Transverse colon (tissue), 4 donors: Measurements from ENCODE around the gene SCAPER.

Experiments used
- POLR2AphosphoS5 ChIP-seq, 3 donors: sonication (generic); formaldehyde crosslinking; IDR thresholded peaks; one replicate each; pipeline ENCODE4 v1.6.1; 2016; ENCODE audit warnings: antibody characterized with exemption in 3 of 3
- TF ChIP-seq, protein P1 (sequence below), 5 experiments: fragments of 200-600 bp in 3 of 5; fragments of 450-650 bp in 2 of 5; sonication (generic) in 3 of 5; IDR thresholded peaks; 1 replicate in 2 of 5; 2 replicates in 3 of 5; pipeline ENCODE4 v1.5.1; 2016 to 2017; ENCODE audit warnings: antibody characterized with exemption in 5 of 5, inconsistent platforms in 3 of 5, mild to moderate bottlenecking in 2 of 5, moderate library complexity in 1 of 5

DNA sequence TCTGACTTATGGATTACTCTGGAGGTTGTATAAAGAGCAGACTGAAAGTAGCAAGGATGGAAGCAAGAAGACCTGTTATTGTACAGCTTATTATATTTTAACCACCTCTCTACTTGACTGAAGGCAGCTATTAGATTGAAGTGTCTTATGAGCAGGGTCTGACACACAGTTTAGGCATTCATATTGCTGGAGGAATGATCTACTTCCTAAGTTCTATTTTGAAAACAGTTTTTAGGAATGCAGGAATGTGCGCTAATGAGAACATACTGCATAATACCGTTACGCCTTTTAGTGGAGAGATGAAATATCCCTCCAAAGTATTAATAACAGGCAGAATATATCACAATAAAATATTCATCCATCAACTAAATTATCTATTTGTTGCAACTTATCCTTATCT is 375.2 kb downstream of the SCAPER start:
- TF ChIP-seq, protein P1, sequence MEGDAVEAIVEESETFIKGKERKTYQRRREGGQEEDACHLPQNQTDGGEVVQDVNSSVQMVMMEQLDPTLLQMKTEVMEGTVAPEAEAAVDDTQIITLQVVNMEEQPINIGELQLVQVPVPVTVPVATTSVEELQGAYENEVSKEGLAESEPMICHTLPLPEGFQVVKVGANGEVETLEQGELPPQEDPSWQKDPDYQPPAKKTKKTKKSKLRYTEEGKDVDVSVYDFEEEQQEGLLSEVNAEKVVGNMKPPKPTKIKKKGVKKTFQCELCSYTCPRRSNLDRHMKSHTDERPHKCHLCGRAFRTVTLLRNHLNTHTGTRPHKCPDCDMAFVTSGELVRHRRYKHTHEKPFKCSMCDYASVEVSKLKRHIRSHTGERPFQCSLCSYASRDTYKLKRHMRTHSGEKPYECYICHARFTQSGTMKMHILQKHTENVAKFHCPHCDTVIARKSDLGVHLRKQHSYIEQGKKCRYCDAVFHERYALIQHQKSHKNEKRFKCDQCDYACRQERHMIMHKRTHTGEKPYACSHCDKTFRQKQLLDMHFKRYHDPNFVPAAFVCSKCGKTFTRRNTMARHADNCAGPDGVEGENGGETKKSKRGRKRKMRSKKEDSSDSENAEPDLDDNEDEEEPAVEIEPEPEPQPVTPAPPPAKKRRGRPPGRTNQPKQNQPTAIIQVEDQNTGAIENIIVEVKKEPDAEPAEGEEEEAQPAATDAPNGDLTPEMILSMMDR (IDR thresholded peaks at IDR 0.05): no peak
- no peak for TF ChIP-seq POLR2AphosphoS5 (IDR thresholded peaks at IDR 0.05)
